Measurements from ENCODE around the gene RHOH.
A peak's percentile ranks its signal among the peaks of the same experiment; 100 is the strongest.
"Not testable (repeated sequence)": the region's sequence is repeated elsewhere in the genome, so short reads cannot be mapped to it uniquely, and the experiment has no call there.

The RHOH gene

GRCh38 chr4:40261231-40262076, 64.6 kb downstream of the RHOH start:
- no peak overlapping the region for H3K27ac Mint-ChIP-seq
- no peaks in the 10 kb centered on the region for H3K27me3 Mint-ChIP-seq
- no peak for ATAC-seq (ENCODE audit: low read depth)
- no peak overlapping the region for H3K4me3 Mint-ChIP-seq
- peaks cover 16% of the 10 kb centered on the region for H3K4me1 Mint-ChIP-seq
- no peaks in the 10 kb centered on the region for H3K9me3 Mint-ChIP-seq
- H3K36me3 Mint-ChIP-seq: no peaks in the 10 kb centered on the region
- DNase-seq (ENCODE audit: low spot score in 2 of 2): no peak

- no peaks in the 10 kb centered on the region for H3K36me3 Mint-ChIP-seq
- H3K27ac Mint-ChIP-seq: no peak overlapping the region
- no peak for DNase-seq (ENCODE audit: low spot score in 2 of 2)
- H3K27me3 Mint-ChIP-seq: no peaks in the 10 kb centered on the region
- H3K9me3 Mint-ChIP-seq: no peaks in the 10 kb centered on the region
- no peak for ATAC-seq (ENCODE audit: low read depth)
- H3K4me3 Mint-ChIP-seq: no peak overlapping the region
- peaks cover 12% of the 10 kb centered on the region for H3K4me1 Mint-ChIP-seq
These were observed 65.3 kb downstream of the RHOH start for GRCh38 chr4:40262077-40262528.

GRCh38 chr4:40262861-40263260, 66.0 kb downstream of the RHOH start:
- H3K27ac Mint-ChIP-seq: no peak overlapping the region

GRCh38 chr4:40264497-40264896, 67.7 kb downstream of the RHOH start:
- no peaks in the 10 kb centered on the region for H3K9me3 Mint-ChIP-seq
- H3K4me3 Mint-ChIP-seq: no peak overlapping the region
- ATAC-seq (ENCODE audit: low read depth) (no peak), DNase-seq (ENCODE audit: low spot score in 2 of 2) (no peak)
- peaks cover 12% of the 10 kb centered on the region for H3K4me1 Mint-ChIP-seq
- no peaks in the 10 kb centered on the region for H3K36me3 Mint-ChIP-seq
- H3K27ac Mint-ChIP-seq: peak overlapping the region; percentile 6
- H3K27me3 Mint-ChIP-seq: no peaks in the 10 kb centered on the region

More at GRCh38 chr4:40262861-40263260, 66.0 kb downstream of the RHOH start:
- Mint-ChIP-seq H3K9me3 (no peaks in the 10 kb centered on the region), H3K27me3 (no peaks in the 10 kb centered on the region), H3K4me3 (no peak overlapping the region), H3K36me3 (no peaks in the 10 kb centered on the region), H3K4me1 (peaks cover 12% of the 10 kb centered on the region)
- ATAC-seq (ENCODE audit: low read depth): no peak
- DNase-seq (ENCODE audit: low spot score in 2 of 2): no peak

- peaks cover 12% of the 10 kb centered on the region for H3K4me1 Mint-ChIP-seq
These were observed 68.4 kb downstream of the RHOH start for GRCh38 chr4:40264995-40265909.

GRCh38 chr4:40265910-40266274, 69.1 kb downstream of the RHOH start:
- H3K27ac Mint-ChIP-seq: no peak overlapping the region
- DNase-seq (ENCODE audit: low spot score in 2 of 2): no peak
- H3K27me3 Mint-ChIP-seq: no peaks in the 10 kb centered on the region
- H3K9me3 Mint-ChIP-seq: no peaks in the 10 kb centered on the region
- no peak for ATAC-seq (ENCODE audit: low read depth)
- peaks cover 12% of the 10 kb centered on the region for H3K4me1 Mint-ChIP-seq
- H3K36me3 Mint-ChIP-seq: no peaks in the 10 kb centered on the region
- H3K4me3 Mint-ChIP-seq: no peak overlapping the region

More at GRCh38 chr4:40264995-40265909, 68.4 kb downstream of the RHOH start:
- DNase-seq (ENCODE audit: low spot score in 2 of 2) (no peak), ATAC-seq (ENCODE audit: low read depth) (peak; percentile 63)
- H3K27ac Mint-ChIP-seq: no peak overlapping the region
- no peak overlapping the region for H3K4me3 Mint-ChIP-seq
- no peaks in the 10 kb centered on the region for H3K9me3 Mint-ChIP-seq
- H3K36me3 Mint-ChIP-seq: no peaks in the 10 kb centered on the region
- H3K27me3 Mint-ChIP-seq: no peaks in the 10 kb centered on the region

GRCh38 chr4:40269133-40269532, 72.3 kb downstream of the RHOH start:
- peaks cover 10% of the 10 kb centered on the region for H3K4me1 Mint-ChIP-seq
- DNase-seq (ENCODE audit: low spot score in 2 of 2) (no peak), ATAC-seq (ENCODE audit: low read depth) (no peak)
- no peak overlapping the region for H3K27ac Mint-ChIP-seq
- no peaks in the 10 kb centered on the region for H3K27me3 Mint-ChIP-seq
- H3K36me3 Mint-ChIP-seq: no peaks in the 10 kb centered on the region
- no peaks in the 10 kb centered on the region for H3K9me3 Mint-ChIP-seq
- H3K4me3 Mint-ChIP-seq: no peak overlapping the region

GRCh38 chr4:40270609-40271008, 73.8 kb downstream of the RHOH start:
- no peaks in the 10 kb centered on the region for H3K27me3 Mint-ChIP-seq
- peak; percentile 76 for ATAC-seq (ENCODE audit: low read depth)
- DNase-seq (ENCODE audit: low spot score in 2 of 2): no peak

GRCh38 chr4:40275065-40275730, 78.4 kb downstream of the RHOH start:
- Mint-ChIP-seq H3K4me1 (peaks cover 2% of the 10 kb centered on the region), H3K36me3 (no peaks in the 10 kb centered on the region), H3K4me3 (no peak overlapping the region), H3K27ac (no peak overlapping the region), H3K27me3 (no peaks in the 10 kb centered on the region), H3K9me3 (no peaks in the 10 kb centered on the region)
- no peak for DNase-seq (ENCODE audit: low spot score in 2 of 2)
- no peak for ATAC-seq (ENCODE audit: low read depth)

More at GRCh38 chr4:40270609-40271008, 73.8 kb downstream of the RHOH start:
- Mint-ChIP-seq H3K27ac (no peak overlapping the region), H3K4me1 (peaks cover 4% of the 10 kb centered on the region), H3K4me3 (no peak overlapping the region), H3K36me3 (no peaks in the 10 kb centered on the region), H3K9me3 (no peaks in the 10 kb centered on the region)

GRCh38 chr4:40276546-40276945, 79.7 kb downstream of the RHOH start:
- Mint-ChIP-seq H3K27me3 (no peaks in the 10 kb centered on the region), H3K36me3 (no peaks in the 10 kb centered on the region), H3K4me1 (peaks cover 3% of the 10 kb centered on the region), H3K9me3 (no peaks in the 10 kb centered on the region), H3K27ac (no peak overlapping the region), H3K4me3 (no peak overlapping the region)
- ATAC-seq (ENCODE audit: low read depth): no peak
- no peak for DNase-seq (ENCODE audit: low spot score in 2 of 2)

- no peak overlapping the region for H3K4me3 Mint-ChIP-seq
- H3K27me3 Mint-ChIP-seq: no peaks in the 10 kb centered on the region
- DNase-seq (ENCODE audit: low spot score in 2 of 2) (no peak), ATAC-seq (ENCODE audit: low read depth) (no peak)
- no peak overlapping the region for H3K27ac Mint-ChIP-seq
- peaks cover 9% of the 10 kb centered on the region for H3K4me1 Mint-ChIP-seq
- no peaks in the 10 kb centered on the region for H3K36me3 Mint-ChIP-seq
- H3K9me3 Mint-ChIP-seq: no peaks in the 10 kb centered on the region
These were observed 83.8 kb downstream of the RHOH start for GRCh38 chr4:40280586-40280985.

GRCh38 chr4:40281099-40281498, 84.3 kb downstream of the RHOH start:
- Mint-ChIP-seq H3K27ac (no peak overlapping the region), H3K27me3 (no peaks in the 10 kb centered on the region), H3K4me1 (peaks cover 8% of the 10 kb centered on the region), H3K36me3 (no peaks in the 10 kb centered on the region), H3K9me3 (no peaks in the 10 kb centered on the region), H3K4me3 (no peak overlapping the region)
- ATAC-seq (ENCODE audit: low read depth): no peak
- no peak for DNase-seq (ENCODE audit: low spot score in 2 of 2)

GRCh38 chr4:40281913-40282312, 85.1 kb downstream of the RHOH start:
- no peak overlapping the region for H3K27ac Mint-ChIP-seq
- peaks cover 7% of the 10 kb centered on the region for H3K4me1 Mint-ChIP-seq
- H3K9me3 Mint-ChIP-seq: no peaks in the 10 kb centered on the region
- ATAC-seq (ENCODE audit: low read depth) (no peak), DNase-seq (ENCODE audit: low spot score in 2 of 2) (no peak)
- H3K27me3 Mint-ChIP-seq: no peaks in the 10 kb centered on the region
- no peaks in the 10 kb centered on the region for H3K36me3 Mint-ChIP-seq
- H3K4me3 Mint-ChIP-seq: no peak overlapping the region

GRCh38 chr4:40282857-40283256, 86.0 kb downstream of the RHOH start:
- H3K27me3 Mint-ChIP-seq; ATAC-seq (ENCODE audit: low read depth): not testable (repeated sequence)

More at GRCh38 chr4:40282857-40283256, 86.0 kb downstream of the RHOH start:
- not testable (repeated sequence) for H3K36me3 Mint-ChIP-seq; DNase-seq (ENCODE audit: low spot score in 2 of 2); H3K9me3 Mint-ChIP-seq; H3K4me3 Mint-ChIP-seq; H3K27ac Mint-ChIP-seq; H3K4me1 Mint-ChIP-seq
